GM18505 (cell line): ENCODE data around the gene EIF4G3.
"Not testable (repeated sequence)": the region's sequence is repeated elsewhere in the genome, so short reads cannot be mapped to it uniquely, and the experiment has no call there.

Experiments used
- ATAC-seq: cut with Tn5 transposase; IDR thresholded peaks from one replicate; pipeline ENCODE4 v1.9.1; 2021; ENCODE audit not compliant: unreplicated experiment
- POLR2A ChIP-seq: IDR thresholded peaks from 4 replicates; pipeline ENCODE4 v1.6.1; 2011; ENCODE audit warnings: borderline replicate concordance; ENCODE audit not compliant: insufficient read depth, insufficient read length; ENCODE audit errors: extremely low read depth

The EIF4G3 gene

DNA sequence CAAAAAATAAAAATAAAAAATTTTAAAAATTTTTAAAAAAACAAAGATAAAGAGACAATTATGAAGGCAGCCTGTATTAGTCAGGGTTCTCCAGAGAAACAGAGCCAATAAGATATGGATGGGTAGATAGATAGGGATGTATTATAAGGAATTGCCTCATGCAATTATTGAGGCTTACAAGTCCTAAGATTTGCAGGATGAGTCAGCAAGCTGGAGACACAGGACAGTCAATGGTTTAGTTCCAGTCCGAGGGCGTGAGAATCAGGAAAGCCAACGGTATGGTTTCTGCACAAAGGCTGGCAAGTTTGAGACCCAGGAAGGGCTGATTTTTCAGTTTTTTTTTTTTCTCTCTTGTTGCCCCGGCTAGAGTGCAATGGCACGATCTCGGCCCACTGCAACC lies 24.1 kb upstream of the EIF4G3 start:
- no peak for TF ChIP-seq POLR2A
- ATAC-seq: no peak

DNA sequence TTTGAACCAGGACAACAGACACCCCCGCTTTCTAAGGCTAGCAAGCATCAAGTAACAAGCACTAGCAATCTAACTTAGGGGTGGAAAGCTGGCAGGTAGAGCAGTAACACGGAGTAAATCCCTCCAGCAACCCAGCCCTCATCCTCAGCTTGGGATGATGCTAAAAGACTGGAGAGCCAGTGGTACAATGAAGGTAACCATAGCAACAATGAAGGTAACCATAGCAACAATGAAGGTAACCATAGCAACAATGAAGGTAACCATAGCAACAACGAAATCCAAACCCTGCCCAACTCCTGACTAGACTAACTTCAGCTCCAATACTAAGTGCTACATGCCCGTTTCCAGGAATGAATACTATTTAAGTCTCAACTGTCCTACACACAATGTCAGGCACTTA lies 22.2 kb upstream of the EIF4G3 start:
- ATAC-seq: no peak
- TF ChIP-seq POLR2A: no peak

DNA sequence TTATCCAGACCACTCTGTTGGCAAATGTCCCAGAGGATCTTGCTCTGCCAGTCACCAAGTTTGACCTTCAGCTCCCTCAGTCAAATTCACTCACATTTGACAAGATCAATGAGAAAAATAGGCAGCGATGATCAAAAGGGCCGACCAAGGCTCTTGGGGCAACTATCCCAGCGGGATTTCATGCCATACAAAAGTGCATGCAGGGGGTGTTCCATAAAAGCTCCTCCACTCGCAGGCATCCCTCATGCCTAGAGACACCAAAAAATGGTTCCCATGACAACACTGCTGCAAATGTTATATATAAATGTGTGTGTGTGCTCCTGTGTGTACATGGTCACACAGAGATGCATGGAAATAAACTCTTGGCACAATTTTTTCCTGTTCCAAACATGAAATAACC lies 16.2 kb upstream of the EIF4G3 start:
- TF ChIP-seq POLR2A: no peak
- no peak for ATAC-seq

DNA sequence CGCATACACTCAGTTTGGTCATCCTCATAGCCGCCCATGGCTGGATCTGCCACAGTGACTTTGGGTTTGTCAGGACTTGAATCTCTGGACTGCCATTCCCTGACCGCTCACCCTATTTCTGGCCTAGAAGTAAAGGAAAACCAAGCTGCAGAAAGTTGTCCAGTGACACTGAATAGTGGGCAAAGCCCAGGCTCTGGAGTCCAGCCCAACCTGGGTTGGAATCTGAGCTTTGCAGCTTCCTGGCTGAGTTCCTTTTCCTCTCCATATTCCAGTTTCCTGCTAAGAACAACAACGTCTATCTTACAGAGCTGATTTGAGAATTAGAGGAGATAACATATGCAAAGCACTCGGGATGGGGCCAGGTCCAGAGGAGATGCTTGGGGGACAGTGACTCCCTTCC lies 15.6 kb upstream of the EIF4G3 start:
- TF ChIP-seq POLR2A: no peak
- ATAC-seq: no peak

DNA sequence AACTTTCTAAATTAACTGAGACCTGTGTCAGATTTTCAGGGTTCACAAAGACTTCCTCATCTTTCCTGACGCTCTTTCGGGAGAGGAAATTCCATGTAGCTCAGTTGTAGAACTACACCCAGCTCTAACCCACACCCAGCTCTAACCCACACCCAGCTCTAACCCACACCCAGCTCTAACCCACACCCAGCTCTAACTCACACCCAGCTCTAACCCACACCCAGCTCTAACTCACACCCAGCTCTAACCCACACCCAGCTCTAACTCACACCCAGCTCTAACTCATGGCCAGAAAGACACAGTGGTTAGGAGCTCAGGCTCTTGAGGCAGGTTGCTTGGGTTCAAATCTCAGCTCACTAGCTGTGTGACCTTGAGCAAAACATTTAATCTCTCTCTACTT lies 14.1 kb upstream of the EIF4G3 start:
- not testable (repeated sequence) for ATAC-seq

- ATAC-seq: no peak
- TF ChIP-seq POLR2A: no peak
Measured at GRCh38 chr1:21189906-21190500, 13.3 kb upstream of the EIF4G3 start.

DNA sequence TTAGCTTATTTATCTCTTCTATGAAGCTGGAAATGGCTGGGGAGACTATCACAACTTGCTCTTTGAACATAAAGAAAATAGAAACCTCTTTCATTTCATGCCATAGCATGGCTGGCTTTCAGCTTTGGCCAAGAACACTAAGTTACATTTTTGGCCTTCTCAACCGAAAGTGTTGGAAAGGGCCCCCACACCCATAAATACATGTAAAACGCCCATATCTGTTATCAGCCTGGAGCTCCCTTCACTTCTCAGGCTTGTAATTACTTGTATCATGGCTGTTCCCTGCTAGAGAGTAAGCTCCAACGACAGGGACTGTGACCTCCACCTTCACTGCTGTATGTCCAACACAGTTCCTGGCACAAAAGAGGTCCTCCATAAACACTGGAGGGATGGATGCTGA lies 12.7 kb upstream of the EIF4G3 start:
- no peak for ATAC-seq
- TF ChIP-seq POLR2A: no peak

- TF ChIP-seq POLR2A: no peak
- ATAC-seq: no peak
Measured at GRCh38 chr1:21188235-21188634, 11.5 kb upstream of the EIF4G3 start.

GRCh38 chr1:21185221-21185731 lies 8.6 kb upstream of the EIF4G3 start:
- TF ChIP-seq POLR2A: no peak
- no peak for ATAC-seq

DNA sequence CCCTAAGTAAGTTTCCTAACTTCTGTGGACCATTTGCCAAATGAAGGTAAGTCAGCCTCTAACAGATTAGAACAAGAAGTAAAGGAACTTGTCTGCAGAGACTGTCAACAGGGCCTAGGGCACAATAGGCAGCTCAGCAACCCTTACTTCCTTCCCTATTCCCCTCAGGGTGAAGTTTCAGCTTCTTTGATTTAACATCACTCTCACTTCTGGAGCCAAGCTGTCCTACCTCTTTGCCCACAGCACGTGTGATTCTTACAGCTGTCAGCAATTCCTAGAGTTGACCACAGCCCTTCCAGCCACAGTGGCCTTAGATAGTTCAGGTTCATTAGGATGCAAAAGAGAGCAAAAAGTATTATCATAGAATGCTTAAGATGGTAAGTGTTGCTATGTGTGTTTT lies 7.6 kb upstream of the EIF4G3 start:
- no peak for ATAC-seq

DNA sequence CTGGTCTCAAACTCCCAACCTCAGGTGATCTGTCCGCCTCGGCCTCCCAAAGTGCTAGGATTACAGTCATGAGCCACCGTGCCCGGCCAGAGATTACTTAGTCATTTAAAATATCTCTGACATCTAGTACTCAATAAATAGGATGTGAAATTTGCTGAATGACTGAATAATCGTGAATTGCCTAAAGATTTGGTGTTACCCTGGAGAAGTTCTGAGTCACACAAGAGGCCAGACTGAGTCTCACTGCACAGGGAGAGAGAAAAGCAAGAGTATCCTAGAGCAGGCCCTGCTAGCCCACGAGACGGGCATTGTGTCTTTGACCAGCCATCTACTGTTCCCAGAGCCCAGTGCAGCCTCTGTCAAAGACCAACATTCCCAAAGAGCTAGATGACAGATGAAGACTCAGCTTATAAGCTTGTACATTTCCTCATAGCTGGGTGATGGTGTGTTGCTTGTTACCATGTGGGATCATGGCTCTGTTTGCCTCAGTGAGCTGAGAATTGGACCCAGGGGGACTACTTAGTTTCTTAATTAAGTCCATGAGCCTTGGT lies 5.6 kb upstream of the EIF4G3 start:
- ATAC-seq: no peak
- TF ChIP-seq POLR2A: no peak

More for the DNA sequence above, 7.6 kb upstream of the EIF4G3 start:
- TF ChIP-seq POLR2A: no peak

DNA sequence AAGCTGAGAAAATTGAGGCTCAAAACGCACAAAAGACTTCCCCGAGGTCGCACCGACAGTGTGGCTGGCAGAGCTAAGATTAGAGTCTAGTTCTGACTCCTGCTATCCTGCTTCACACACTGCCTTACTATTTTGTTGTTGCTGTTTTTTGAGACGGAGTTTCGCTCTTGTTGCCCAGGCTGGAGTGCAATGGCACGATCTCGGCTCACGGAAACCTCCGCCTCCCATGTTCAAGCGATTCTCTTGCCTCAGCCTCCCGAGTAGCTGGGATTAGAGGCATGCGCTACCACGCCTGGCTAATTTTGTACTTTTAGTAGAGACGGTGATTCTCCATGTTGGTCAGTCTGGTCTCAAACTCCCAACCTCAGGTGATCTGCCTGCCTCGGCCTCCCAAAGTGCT lies 1.6 kb upstream of the EIF4G3 start:
- not testable (repeated sequence) for ATAC-seq

DNA sequence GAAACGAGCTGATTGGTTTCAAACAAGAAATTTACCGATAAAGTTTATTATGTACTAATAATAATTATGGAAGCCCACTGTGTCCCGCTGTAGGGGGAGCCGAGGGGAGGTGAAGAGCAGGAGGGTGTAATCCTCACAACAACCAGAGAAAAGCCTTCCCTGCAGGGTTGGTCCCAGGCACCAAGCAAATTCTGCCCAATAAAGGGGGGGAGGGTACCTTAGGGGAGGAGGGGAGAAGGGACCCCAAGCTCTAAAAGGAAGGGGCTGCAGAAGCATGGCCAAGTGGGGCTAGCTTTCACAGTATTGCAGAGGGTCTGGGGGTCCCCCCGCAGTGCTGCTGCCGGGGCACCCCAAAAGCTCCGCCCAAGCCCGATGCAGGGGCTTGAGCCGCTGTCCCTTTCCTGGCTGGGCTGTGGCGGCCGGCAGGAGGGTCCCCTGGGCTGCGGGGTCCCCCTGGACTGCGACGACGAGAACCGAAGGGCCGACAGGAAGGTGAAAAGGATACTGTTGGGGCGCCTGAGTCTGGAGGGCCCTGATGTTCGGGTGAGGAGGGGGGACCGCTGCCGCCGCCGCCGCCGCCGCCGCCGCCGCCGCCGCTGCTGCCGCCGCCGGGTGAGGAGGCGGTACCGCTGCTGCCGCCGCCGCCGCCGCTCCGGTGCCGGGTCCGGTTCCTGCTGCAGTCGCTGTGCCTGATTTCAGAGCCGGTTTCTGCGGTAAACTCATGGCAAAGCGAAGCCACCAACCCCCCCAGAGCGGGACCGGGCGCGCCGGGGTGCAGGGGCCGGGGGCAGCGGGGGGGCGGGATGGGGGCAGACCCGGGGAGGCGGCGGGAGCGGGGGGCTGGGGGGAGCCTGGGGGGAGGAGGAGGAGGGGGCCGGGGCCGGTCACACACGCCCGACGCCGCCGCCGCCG lies 771 bp downstream of the EIF4G3 start:
- TF ChIP-seq POLR2A: no peak
- peak; percentile 12 for ATAC-seq

- no peak for TF ChIP-seq POLR2A
Measured at GRCh38 chr1:21175324-21175669, 1.4 kb downstream of the EIF4G3 start.

More at GRCh38 chr1:21175324-21175669, 1.4 kb downstream of the EIF4G3 start:
- ATAC-seq: no peak
